SK-N-SH (cell line): ENCODE data around the gene UBE2R2.

ENCODE experiments used
- CTCF ChIP-seq: fragments of 200-600 bp; sonication (generic); IDR thresholded peaks from 2 replicates; pipeline ENCODE4 v1.6.1; 2017; ENCODE audit warnings: antibody characterized with exemption, mild to moderate bottlenecking, moderate library complexity
- EP300 ChIP-seq, 2 experiments: IDR thresholded peaks; 2 replicates each; pipeline versions ENCODE4 v1.4.0 to v1.6.1; 2012; ENCODE audit warnings: borderline replicate concordance in 1 of 2, low read depth in 1 of 2, low read length in 1 of 2
- MAX ChIP-seq: IDR thresholded peaks from 2 replicates; pipeline ENCODE4 v1.4.0; 2012; ENCODE audit warnings: low read depth
- MXI1 ChIP-seq: IDR thresholded peaks from 2 replicates; pipeline ENCODE4 v1.6.1; 2012; ENCODE audit warnings: mild to moderate bottlenecking, low read depth, low read length, improper control_type of control experiment
- REST ChIP-seq: IDR thresholded peaks from 2 replicates; pipeline ENCODE4 v1.6.1; 2012; ENCODE audit warnings: mild to moderate bottlenecking, low read depth, low read length, moderate library complexity
- RFX5 ChIP-seq: IDR thresholded peaks from 2 replicates; pipeline ENCODE4 v1.6.1; 2012; ENCODE audit warnings: mild to moderate bottlenecking, improper control_type of control experiment, low read length
- TAF1 ChIP-seq: IDR thresholded peaks from 2 replicates; pipeline ENCODE4 v1.6.1; 2012; ENCODE audit warnings: low read depth, mild to moderate bottlenecking, low read length, moderate library complexity, borderline replicate concordance

GRCh38 chr9:33820231-33820745 is 3.3 kb downstream of the UBE2R2 start:
- TF ChIP-seq MAX (no peak), RFX5 (no peak), MXI1 (no peak), CTCF (no peak), REST (no peak), TAF1 (no peak), EP300 (IDR thresholded peaks at IDR 0.05; ENCODE audit: borderline replicate concordance in 1 of 2, low read depth in 1 of 2, low read length in 1 of 2) (no peak)
